ENCODE measurements around the gene SEC11A.

Gene SEC11A

GRCh38 chr15:84634228-84634837, 81.6 kb downstream of the SEC11A start:
- DNase-seq: no peak

GRCh38 chr15:84633311-84634227, 82.4 kb downstream of the SEC11A start:
- peak; percentile 44 to 55 for DNase-seq

DNA sequence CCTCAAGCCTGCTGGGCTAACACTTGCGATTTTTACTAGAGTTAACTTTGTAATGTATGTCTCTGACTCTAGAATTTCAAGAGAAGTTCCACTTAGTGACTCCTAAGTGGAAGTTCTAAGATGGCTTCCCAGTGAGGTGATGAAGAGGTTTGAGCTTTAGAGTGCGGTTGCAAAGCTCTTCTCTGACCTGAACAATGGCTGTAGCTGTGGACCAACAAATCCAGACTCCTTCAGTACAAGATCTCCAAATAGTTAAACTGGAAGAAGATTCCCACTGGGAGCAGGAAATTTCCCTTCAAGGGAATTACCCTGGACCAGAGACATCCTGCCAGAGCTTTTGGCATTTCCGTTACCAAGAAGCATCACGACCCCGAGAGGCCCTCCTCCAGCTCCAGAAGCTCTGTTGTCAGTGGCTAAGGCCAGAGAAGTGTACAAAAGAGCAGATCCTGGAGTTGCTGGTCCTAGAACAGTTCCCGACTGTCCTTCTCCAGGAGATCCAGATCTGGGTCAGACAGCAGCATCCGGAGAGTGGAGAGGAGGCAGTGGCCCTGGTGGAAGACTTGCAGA, 84.2 kb downstream of the SEC11A start:
- peak in 1 of 2 experiments; percentile 48 for DNase-seq

DNA sequence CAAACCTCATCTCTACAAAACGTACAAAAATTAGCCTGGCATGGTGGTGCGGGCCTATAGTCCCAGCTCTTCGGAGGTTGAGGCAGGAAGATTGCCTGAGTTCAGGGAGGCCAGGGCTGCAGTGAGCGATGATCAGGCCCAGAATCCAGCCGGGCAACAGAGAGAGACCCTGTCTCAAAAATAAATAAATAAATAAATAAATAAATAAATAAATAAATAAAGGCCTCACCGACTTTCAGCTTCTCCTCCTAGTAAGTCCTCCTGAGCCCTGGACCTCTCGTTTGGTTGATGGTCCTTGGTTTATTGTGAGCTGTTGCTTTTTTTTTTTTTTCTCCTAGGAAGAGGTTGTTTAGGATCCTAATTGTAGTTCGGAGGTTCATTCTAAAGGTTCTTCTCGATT, 86.9 kb downstream of the SEC11A start:
- no peak for DNase-seq

DNA sequence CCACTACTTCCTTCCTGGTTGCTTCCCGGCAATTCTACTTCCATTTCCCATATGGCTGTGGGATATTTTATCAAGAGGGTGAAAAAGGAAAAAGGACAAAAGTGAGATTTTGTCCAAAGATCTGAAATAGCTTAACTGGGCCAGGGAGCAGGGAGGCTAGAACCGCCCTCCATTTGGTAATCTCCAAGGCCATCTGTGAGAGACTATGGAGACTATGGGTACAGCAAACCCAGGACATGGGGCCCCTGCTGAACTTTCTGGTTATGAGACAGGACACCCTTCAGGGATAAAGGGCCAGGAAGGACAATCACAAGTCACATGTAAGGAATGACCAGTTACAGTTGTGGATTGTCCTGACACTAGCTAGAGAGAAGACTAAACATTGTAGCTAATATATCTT, 90.8 kb downstream of the SEC11A start:
- DNase-seq: no peak

DNA sequence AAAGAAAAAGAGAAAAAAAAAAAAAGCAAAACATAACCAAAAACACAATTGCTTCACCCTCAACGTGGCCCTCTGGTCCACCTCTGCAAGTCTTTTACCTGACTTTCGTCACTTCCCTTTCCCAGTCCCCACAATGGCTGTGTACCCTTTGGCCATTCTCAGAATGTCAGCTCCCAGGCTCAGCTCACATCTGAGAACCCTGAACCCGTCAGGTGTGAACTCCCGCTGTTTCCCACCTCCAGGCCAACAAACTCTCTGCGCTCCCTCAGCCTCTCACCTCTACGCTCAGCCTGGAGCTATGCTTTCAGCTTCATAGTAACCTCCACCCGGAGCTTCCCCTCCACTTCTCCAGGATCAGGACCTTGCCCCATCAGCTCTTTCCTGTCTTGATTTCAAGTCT, 91.6 kb downstream of the SEC11A start:
- DNase-seq: no peak

DNA sequence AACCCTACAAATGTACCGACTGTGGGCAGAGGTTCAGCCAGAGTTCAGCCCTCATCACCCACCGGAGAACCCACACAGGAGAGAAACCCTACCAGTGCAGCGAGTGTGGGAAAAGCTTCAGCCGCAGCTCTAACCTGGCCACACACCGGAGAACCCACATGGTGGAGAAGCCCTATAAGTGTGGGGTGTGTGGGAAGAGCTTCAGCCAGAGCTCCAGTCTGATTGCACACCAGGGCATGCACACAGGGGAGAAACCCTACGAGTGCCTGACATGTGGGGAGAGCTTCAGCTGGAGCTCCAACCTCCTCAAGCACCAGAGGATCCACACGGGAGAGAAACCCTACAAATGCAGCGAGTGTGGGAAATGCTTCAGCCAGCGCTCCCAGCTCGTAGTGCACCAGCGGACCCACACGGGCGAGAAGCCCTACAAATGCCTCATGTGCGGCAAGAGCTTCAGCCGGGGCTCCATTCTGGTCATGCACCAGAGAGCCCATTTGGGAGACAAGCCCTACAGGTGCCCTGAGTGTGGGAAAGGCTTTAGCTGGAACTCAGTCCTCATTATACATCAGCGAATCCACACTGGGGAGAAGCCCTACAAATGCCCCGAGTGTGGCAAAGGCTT, 94.5 kb downstream of the SEC11A start:
- no peak for DNase-seq

- no peak for DNase-seq
Observed at GRCh38 chr15:84620626-84621025, 95.3 kb downstream of the SEC11A start.

All from NCI-H524 (cell line).